NCI-H2196 (cell line): ENCODE measurements around the gene WBP2.

Experiments used
- DNase-seq: peaks from one replicate; lab custom pipeline; 2025; ENCODE audit not compliant: unreplicated experiment; lab: John Stamatoyannopoulos, UW

WBP2 gene

GRCh38 chr17:75855310-75856061 lies at the start of gene WBP2:
Gene WBP2 (minus strand): TSS chr17:75855335. CDS start chr17:75855297, 38 bp downstream.
- DNase-seq = peak; percentile 100

GRCh38 chr17:75902406-75902805 lies 47.3 kb upstream of the WBP2 start:
- no peak for DNase-seq

- DNase-seq = no peak
Observed at GRCh38 chr17:75901727-75902126, 46.6 kb upstream of the WBP2 start.

- no peak for DNase-seq
Observed at GRCh38 chr17:75900691-75901533, 45.8 kb upstream of the WBP2 start.

- DNase-seq = no peak
Observed at GRCh38 chr17:75899767-75900468, 44.8 kb upstream of the WBP2 start.

GRCh38 chr17:75899353-75899752 lies 44.2 kb upstream of the WBP2 start:
- no peak for DNase-seq

- DNase-seq = no peak
Observed at GRCh38 chr17:75898791-75899190, 43.7 kb upstream of the WBP2 start.

GRCh38 chr17:75898065-75898464 lies 42.9 kb upstream of the WBP2 start:
- DNase-seq = no peak

- no peak for DNase-seq
Observed at GRCh38 chr17:75897160-75898019, 42.3 kb upstream of the WBP2 start.

- peak; percentile 89 for DNase-seq
Observed at GRCh38 chr17:75896415-75897159, 41.5 kb upstream of the WBP2 start, which contains the start of gene TRIM65. Gene TRIM65 (minus strand): TSS chr17:75896951. CDS start chr17:75896937, 14 bp downstream.

- no peak for DNase-seq
Observed at GRCh38 chr17:75895370-75896155, 40.4 kb upstream of the WBP2 start.

GRCh38 chr17:75894049-75894733 lies 39.1 kb upstream of the WBP2 start:
- no peak for DNase-seq

GRCh38 chr17:75893305-75894048 lies 38.3 kb upstream of the WBP2 start:
- no peak for DNase-seq

- DNase-seq = no peak
Observed at GRCh38 chr17:75892556-75893224, 37.6 kb upstream of the WBP2 start.

GRCh38 chr17:75891605-75892555 lies 36.7 kb upstream of the WBP2 start:
- DNase-seq = no peak

GRCh38 chr17:75891022-75891604 lies 36.0 kb upstream of the WBP2 start:
- DNase-seq = no peak
